CD4-positive, alpha-beta memory T cell (primary cell): ENCODE results near the gene FAM180B. TPM values are rescaled to one million over a fixed set of nuclear protein-coding genes. Genes with fewer than 3 reads are reported as not detected.
"Not testable (repeated sequence)": the region's sequence is repeated elsewhere in the genome, so short reads cannot be mapped to it uniquely, and the experiment has no call there.

Experiments
- CTCF ChIA-PET: fragments of 350-600 bp; sonication (Branson Sonifier 250); formaldehyde crosslinking; loops from one replicate; lab custom pipeline; 2021; ENCODE audit warnings: inconsistent platforms; ENCODE audit not compliant: partially characterized antibody; lab: Charles Lee
- POLR2A ChIA-PET: fragments of 350-600 bp; sonication (Branson Sonifier 250); formaldehyde crosslinking; loops from one replicate; lab custom pipeline; 2021; ENCODE audit not compliant: partially characterized antibody; lab: Charles Lee
- DNase-seq, 5 donors: peaks; one replicate each; pipeline versions ENCODE4 v3.0.0 to v3.0.0-alpha.2; 2020 to 2022; ENCODE audit warnings: mixed read lengths in 1 of 5
- H3K27ac ChIP-seq: one replicate; pipeline ENCODE4 v1.7.0; 2013; ENCODE audit warnings: low read depth, low read length
- H3K27me3 ChIP-seq: 2 replicates; pipeline ENCODE4 v1.7.0; 2013; ENCODE audit warnings: mild to moderate bottlenecking, low read length, moderate library complexity; ENCODE audit not compliant: insufficient read depth
- H3K36me3 ChIP-seq: 2 replicates; pipeline ENCODE4 v1.7.0; 2013; ENCODE audit warnings: mild to moderate bottlenecking, low read length, moderate library complexity; ENCODE audit not compliant: insufficient read depth
- H3K4me1 ChIP-seq: 2 replicates; pipeline ENCODE4 v1.7.0; 2013; ENCODE audit warnings: mild to moderate bottlenecking, low read length, moderate library complexity; ENCODE audit not compliant: insufficient read depth
- H3K4me3 ChIP-seq, 2 donors: one replicate each; pipeline ENCODE4 v1.7.0; 2013; ENCODE audit warnings: low read length in 2 of 2, mild to moderate bottlenecking in 1 of 2
- H3K9me3 ChIP-seq, 2 donors: one replicate each; pipeline ENCODE4 v1.7.0; 2013; ENCODE audit warnings: low read length in 2 of 2, control low read depth in 1 of 2; ENCODE audit not compliant: control insufficient read depth in 1 of 2
- H3K27ac Mint-ChIP-seq, 7 donors: one replicate each; pipeline ENCODE4 v1.8.0; 2020 to 2021; ENCODE audit warnings: mixed read lengths in 7 of 7, mild to moderate bottlenecking in 6 of 7, inconsistent platforms in 3 of 7, moderate library complexity in 3 of 7
- H3K27me3 Mint-ChIP-seq, 2 donors: one replicate each; pipeline ENCODE4 v1.8.0; 2020 to 2021; ENCODE audit warnings: mixed read lengths in 2 of 2
- H3K36me3 Mint-ChIP-seq, 2 donors: one replicate each; pipeline ENCODE4 v1.8.0; 2020 to 2021; ENCODE audit warnings: mixed read lengths in 2 of 2, inconsistent platforms in 1 of 2, mild to moderate bottlenecking in 1 of 2
- H3K4me1 Mint-ChIP-seq, 4 donors: one replicate each; pipeline ENCODE4 v1.8.0; 2020 to 2021; ENCODE audit warnings: mixed read lengths in 4 of 4, mild to moderate bottlenecking in 1 of 4
- H3K4me3 Mint-ChIP-seq, 8 donors: one replicate each; pipeline ENCODE4 v1.8.0; 2020 to 2021; ENCODE audit warnings: mixed read lengths in 8 of 8, mild to moderate bottlenecking in 7 of 8, moderate library complexity in 6 of 8, inconsistent platforms in 3 of 8
- H3K9me3 Mint-ChIP-seq, 8 donors: one replicate each; pipeline ENCODE4 v1.8.0; 2020 to 2021; ENCODE audit warnings: mixed read lengths in 8 of 8, mild to moderate bottlenecking in 5 of 8, inconsistent platforms in 3 of 8, moderate library complexity in 1 of 8
- intact Hi-C: fragments of 100-400 bp; cut with micrococcal nuclease; formaldehyde crosslinking; loops from one replicate; pipeline ENCODE4 v1.15.1; 2023
- polyA plus RNA-seq, 2 donors: library from polyadenylated mRNA; unstranded; fragments of 300-500 nt; fragmentation: Illumina TruSeq; gene quantifications; one replicate each; pipeline ENCODE4 v1.2.3, GENCODE V29; 2021
- total RNA-seq, 2 experiments: library from RNA; stranded (reverse); gene quantifications; one replicate each; pipeline ENCODE4 v1.2.3, GENCODE V29; 2021

The FAM180B gene
- total and polyA plus RNA-seq, 4 experiments from 2014 or later, result 0.25 TPM; not detected in 3

DNA sequence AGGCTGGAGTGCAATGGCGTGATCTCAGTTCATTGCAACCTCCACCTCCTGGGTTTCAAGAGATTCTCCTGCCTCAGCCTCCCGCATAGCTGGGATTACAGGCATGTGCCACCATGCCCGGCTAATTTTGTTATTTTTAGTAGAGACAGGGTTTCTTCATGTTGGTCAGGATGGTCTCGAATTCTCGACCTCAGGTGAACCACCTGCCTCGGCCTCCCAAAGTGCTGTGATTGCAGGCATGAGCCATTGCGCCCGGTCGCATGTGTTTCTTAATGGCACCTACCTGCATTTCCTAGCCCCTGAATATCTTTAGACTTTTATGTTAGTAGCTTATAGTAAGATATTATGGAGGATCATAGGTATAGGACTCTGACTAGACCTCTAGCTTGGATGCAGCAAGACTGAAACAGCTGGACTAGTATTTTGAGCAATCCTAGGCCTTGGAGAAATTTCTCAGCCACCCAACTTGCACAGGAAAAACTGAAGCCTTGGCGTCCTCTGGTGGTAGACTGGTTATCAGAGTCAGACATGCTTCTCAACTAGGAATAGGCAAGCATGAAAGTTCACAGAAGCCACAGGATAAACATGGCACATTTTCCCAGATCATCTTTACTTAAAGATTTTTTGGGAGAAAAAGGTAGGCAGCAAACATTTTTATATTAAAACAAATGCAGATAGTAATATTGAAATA lies 30.4 kb downstream of the FAM180B start:
- H3K4me1 ChIP-seq, result no peaks in the 10 kb centered on the region
- Mint-ChIP-seq H3K27me3 (no peaks in the 10 kb centered on the region), H3K4me3 (no peak overlapping the region), H3K4me1 (no peaks in the 10 kb centered on the region), H3K27ac (no peak overlapping the region), H3K36me3 (peaks cover 15 to 31% of the 10 kb centered on the region in 2 donors), H3K9me3 (no peaks in the 10 kb centered on the region)
- no peak overlapping the region for H3K27ac ChIP-seq
- no peaks in the 10 kb centered on the region for H3K27me3 ChIP-seq
- intact Hi-C loops, result no loop called here
- no peak overlapping the region for H3K4me3 ChIP-seq
- CTCF ChIA-PET, result interaction anchor here (1.3 kb wide), 1 partner anchor 11 kb away, joined by 4 read pairs; no protein-coding TSS in a partner anchor
- H3K36me3 ChIP-seq, result peaks cover 14% of the 10 kb centered on the region
- no peak for DNase-seq
- POLR2A ChIA-PET, result no interaction called here
- H3K9me3 ChIP-seq, result no peaks in the 10 kb centered on the region

DNA sequence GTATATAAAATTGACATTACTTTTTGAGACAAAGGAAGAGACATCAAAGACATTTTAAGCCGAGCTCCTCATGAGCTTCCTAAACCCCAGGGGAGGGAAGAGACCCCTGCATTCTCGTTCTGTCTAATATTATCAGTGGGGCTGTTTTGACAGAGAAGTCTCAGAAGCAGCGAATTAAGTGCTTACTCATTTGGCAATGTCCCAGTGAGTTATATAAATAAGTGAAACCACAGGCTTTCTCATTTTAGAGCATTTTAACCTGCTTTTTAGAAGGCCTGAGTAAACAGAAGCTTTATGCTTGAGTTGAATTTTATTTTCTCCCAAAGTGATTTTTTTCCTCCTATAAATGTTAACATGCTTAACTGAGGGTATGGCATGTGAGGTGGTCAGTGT lies 30.9 kb downstream of the FAM180B start:
- intact Hi-C loops, result no loop called here
- Histone ChIP-seq H3K27me3 (no peaks in the 10 kb centered on the region), H3K4me1 (no peaks in the 10 kb centered on the region), H3K9me3 (no peaks in the 10 kb centered on the region), H3K36me3 (peaks cover 19% of the 10 kb centered on the region), H3K4me3 (no peak overlapping the region), H3K27ac (no peak overlapping the region)
- Mint-ChIP-seq H3K4me3 (no peak overlapping the region), H3K36me3 (peaks cover 20 to 36% of the 10 kb centered on the region in 2 donors), H3K27ac (peak overlapping the region in 1 of 7 donors; percentile 59), H3K4me1 (no peaks in the 10 kb centered on the region), H3K9me3 (no peaks in the 10 kb centered on the region), H3K27me3 (no peaks in the 10 kb centered on the region)
- DNase-seq, result no peak
- CTCF ChIA-PET, result interaction anchor here (1.3 kb wide), 1 partner anchor 11 kb away, joined by 4 read pairs; no protein-coding TSS in a partner anchor
- POLR2A ChIA-PET, result no interaction called here

DNA sequence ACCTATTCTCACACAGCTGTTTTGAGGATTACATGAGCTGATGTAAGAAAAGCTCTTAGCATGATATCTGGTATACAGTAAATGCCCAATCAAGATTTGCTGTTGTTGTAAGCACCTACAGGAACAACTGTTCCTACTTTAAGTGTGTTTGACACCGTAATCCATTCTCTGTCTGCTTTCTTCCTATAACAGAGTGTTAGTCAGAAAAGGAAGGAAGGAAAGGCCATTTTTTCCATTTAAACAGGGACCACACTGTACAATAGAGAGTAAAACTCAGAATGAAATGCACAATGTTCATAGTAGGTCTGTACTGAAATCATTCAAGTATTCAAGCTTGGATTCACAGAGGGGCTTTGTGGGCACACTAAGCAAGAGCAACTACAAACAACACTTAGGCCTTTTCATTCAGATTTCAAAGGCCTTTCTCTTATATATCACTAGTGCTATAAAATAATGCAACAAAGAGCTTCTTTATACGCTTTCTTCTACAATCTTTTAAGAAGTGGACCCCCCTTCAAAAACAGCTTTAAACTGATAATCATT lies 34.4 kb downstream of the FAM180B start:
- no peak overlapping the region for H3K27ac Mint-ChIP-seq
- no peak overlapping the region for H3K4me3 ChIP-seq
- no peak overlapping the region for H3K4me3 Mint-ChIP-seq
- POLR2A ChIA-PET, result interaction anchor here (0.8 kb wide), 1 partner anchor 22 kb away, joined by 3 read pairs; no protein-coding TSS in a partner anchor
- H3K4me1 Mint-ChIP-seq, result no peaks in the 10 kb centered on the region
- CTCF ChIA-PET, result no interaction called here
- H3K36me3 ChIP-seq, result peaks cover 39% of the 10 kb centered on the region
- no peaks in the 10 kb centered on the region for H3K9me3 ChIP-seq
- DNase-seq, result no peak
- no peaks in the 10 kb centered on the region for H3K27me3 ChIP-seq
- no peaks in the 10 kb centered on the region for H3K9me3 Mint-ChIP-seq
- H3K27me3 Mint-ChIP-seq, result no peaks in the 10 kb centered on the region
- H3K36me3 Mint-ChIP-seq, result peaks cover 34 to 52% of the 10 kb centered on the region in 2 donors
- no peak overlapping the region for H3K27ac ChIP-seq
- intact Hi-C loops, result no loop called here
- H3K4me1 ChIP-seq, result no peaks in the 10 kb centered on the region

DNA sequence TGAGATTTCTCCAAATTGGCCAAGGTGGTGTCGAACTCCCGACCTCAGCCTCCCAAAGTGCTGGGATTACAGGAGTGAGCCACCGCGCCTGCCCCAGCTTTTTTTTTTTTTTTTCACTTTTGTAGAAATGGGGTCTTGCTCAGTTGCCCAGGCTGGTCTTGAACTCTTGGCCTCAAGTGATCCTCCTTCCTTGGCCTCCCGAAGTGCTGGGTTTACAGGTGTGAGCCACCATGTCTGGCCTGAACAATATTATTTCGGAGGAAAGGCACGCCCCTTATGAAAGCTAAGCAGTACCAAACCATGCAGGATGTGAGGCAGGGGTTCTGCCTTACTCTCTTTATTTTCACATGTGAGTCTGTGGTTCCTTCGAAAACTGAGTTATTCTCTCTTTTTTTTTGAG lies 39.8 kb downstream of the FAM180B start:
- H3K27me3 ChIP-seq, result no peaks in the 10 kb centered on the region
- intact Hi-C loops, result no loop called here
- no peaks in the 10 kb centered on the region for H3K9me3 ChIP-seq
- H3K4me3 Mint-ChIP-seq, result no peak overlapping the region
- H3K36me3 Mint-ChIP-seq, result peaks cover 41 to 70% of the 10 kb centered on the region in 2 donors
- DNase-seq, result no peak
- no peak overlapping the region for H3K27ac ChIP-seq
- POLR2A ChIA-PET, result no interaction called here
- no peaks in the 10 kb centered on the region for H3K4me1 Mint-ChIP-seq
- H3K27me3 Mint-ChIP-seq, result no peaks in the 10 kb centered on the region
- no peaks in the 10 kb centered on the region for H3K9me3 Mint-ChIP-seq
- CTCF ChIA-PET, result interaction anchor here (0.7 kb wide), 1 partner anchor 214 kb away, joined by 3 read pairs; no protein-coding TSS in a partner anchor
- H3K4me3 ChIP-seq, result no peak overlapping the region
- H3K27ac Mint-ChIP-seq, result no peak overlapping the region
- no peaks in the 10 kb centered on the region for H3K4me1 ChIP-seq
- peaks cover 65% of the 10 kb centered on the region for H3K36me3 ChIP-seq

DNA sequence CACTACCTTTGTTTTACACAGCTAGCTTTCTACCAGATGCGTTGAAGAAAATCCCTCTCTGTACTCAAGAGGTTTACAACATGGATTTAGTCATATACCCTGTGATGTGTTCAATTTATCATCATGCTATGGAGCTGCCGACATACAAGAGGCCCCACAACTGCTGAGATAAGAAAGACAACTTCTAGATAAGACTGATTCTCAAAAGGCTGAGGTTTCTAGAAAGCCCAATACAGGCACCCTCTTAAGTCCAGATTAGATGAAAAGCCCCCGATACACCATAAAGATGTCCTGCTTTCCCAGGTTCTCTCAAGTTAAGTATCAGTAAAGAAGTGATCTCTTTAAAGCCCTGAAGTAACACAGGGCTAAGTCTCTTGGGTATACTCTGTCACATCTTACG lies 41.5 kb downstream of the FAM180B start:
- no peak overlapping the region for H3K27ac Mint-ChIP-seq
- H3K36me3 Mint-ChIP-seq, result peaks cover 42 to 69% of the 10 kb centered on the region in 2 donors
- CTCF ChIA-PET, result no interaction called here
- intact Hi-C loops, result no loop called here
- H3K4me1 Mint-ChIP-seq, result no peaks in the 10 kb centered on the region
- no peak overlapping the region for H3K4me3 Mint-ChIP-seq
- no peaks in the 10 kb centered on the region for H3K9me3 Mint-ChIP-seq
- no peak overlapping the region for H3K27ac ChIP-seq
- H3K36me3 ChIP-seq, result peaks cover 57% of the 10 kb centered on the region
- H3K27me3 Mint-ChIP-seq, result no peaks in the 10 kb centered on the region
- POLR2A ChIA-PET, result no interaction called here
- H3K27me3 ChIP-seq, result no peaks in the 10 kb centered on the region
- no peak for DNase-seq
- no peak overlapping the region for H3K4me3 ChIP-seq
- H3K9me3 ChIP-seq, result no peaks in the 10 kb centered on the region
- H3K4me1 ChIP-seq, result no peaks in the 10 kb centered on the region

DNA sequence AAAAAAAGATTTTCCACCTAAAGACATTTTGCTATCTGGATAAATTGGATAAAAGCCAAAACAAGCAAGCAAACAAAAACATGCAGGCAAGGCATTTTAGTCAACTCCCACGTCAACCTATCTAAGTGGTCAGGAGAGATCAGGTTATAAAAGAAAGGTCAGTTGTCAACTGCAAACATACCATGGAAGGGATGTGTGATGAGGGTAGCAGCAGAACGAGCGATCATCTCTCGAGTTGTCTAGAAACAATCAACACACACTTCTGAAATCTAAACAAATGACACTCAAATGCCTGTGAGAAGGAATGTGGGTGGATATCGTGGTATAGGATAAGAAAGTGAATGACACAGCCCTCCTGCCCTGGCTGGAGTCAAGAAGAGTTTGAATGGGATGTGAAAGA lies 45.0 kb downstream of the FAM180B start:
- intact Hi-C loops, result no loop called here
- Mint-ChIP-seq H3K36me3 (peaks cover 39 to 67% of the 10 kb centered on the region in 2 donors), H3K27me3 (no peaks in the 10 kb centered on the region), H3K4me3 (no peak overlapping the region), H3K4me1 (no peaks in the 10 kb centered on the region), H3K9me3 (no peaks in the 10 kb centered on the region), H3K27ac (peak overlapping the region in 1 of 7 donors; percentile 36)
- CTCF ChIA-PET, result no interaction called here
- H3K4me3 ChIP-seq, result no peak overlapping the region
- H3K27me3 ChIP-seq, result no peaks in the 10 kb centered on the region
- peaks cover 55% of the 10 kb centered on the region for H3K36me3 ChIP-seq
- POLR2A ChIA-PET, result interaction anchor here (0.6 kb wide), 1 partner anchor 615 kb away, joined by 4 read pairs; no protein-coding TSS in a partner anchor
- H3K9me3 ChIP-seq, result no peaks in the 10 kb centered on the region
- H3K4me1 ChIP-seq, result no peaks in the 10 kb centered on the region
- no peak overlapping the region for H3K27ac ChIP-seq
- no peak for DNase-seq

DNA sequence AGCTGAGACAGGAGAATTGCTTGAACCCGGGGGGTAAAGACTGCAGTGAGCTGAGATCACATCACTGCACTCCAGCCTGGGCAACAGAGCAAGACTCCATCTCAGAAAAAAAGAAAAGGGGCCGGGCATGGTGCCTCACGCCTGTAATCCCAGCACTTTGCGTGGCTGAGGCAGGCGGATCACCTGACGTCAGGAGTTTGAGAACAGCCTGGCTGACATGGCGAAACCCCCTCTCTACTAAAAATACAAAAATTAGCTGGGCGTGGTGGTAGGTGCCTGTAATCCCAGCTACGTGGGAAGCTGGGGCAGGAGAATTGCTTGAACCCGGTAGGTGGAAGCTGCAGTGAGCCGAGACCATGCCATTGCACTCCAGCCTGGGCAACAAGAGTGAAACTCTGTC lies 49.9 kb downstream of the FAM180B start:
- H3K36me3 ChIP-seq, result peaks cover 32% of the 10 kb centered on the region
- H3K4me1 Mint-ChIP-seq, result peaks cover under 1 to 13% (median 7%) of the 10 kb centered on the region in 4 donors
- H3K27me3 ChIP-seq, DNase-seq, H3K27ac Mint-ChIP-seq, H3K9me3 Mint-ChIP-seq, H3K27me3 Mint-ChIP-seq, H3K4me3 ChIP-seq, intact Hi-C loops, H3K9me3 ChIP-seq, H3K27ac ChIP-seq, H3K4me3 Mint-ChIP-seq: not testable (repeated sequence)
- peaks cover 35 to 45% of the 10 kb centered on the region in 2 donors for H3K36me3 Mint-ChIP-seq
- peaks cover 10% of the 10 kb centered on the region for H3K4me1 ChIP-seq
- POLR2A ChIA-PET, result interaction anchor here (0.6 kb wide), 1 partner anchor 1710 kb away, joined by 3 read pairs; no protein-coding TSS in a partner anchor
- CTCF ChIA-PET, result interaction anchor here (0.7 kb wide), 1 partner anchor 400 kb away, joined by 3 read pairs; no protein-coding TSS in a partner anchor
